GM21526 (cell line): ENCODE results near the gene FLVCR2.
"Not testable (repeated sequence)": the region's sequence is repeated elsewhere in the genome, so short reads cannot be mapped to it uniquely, and the experiment has no call there.

Experiments
- ATAC-seq: cut with Tn5 transposase; IDR thresholded peaks from one replicate; pipeline ENCODE4 v1.9.1; 2021; ENCODE audit warnings: moderate library complexity; ENCODE audit not compliant: unreplicated experiment, low FRiP score

FLVCR2 gene

GRCh38 chr14:75589931-75590330 is 11.5 kb downstream of the FLVCR2 start:
- no peak for ATAC-seq

GRCh38 chr14:75591331-75591946 is 13.0 kb downstream of the FLVCR2 start:
- ATAC-seq = no peak

GRCh38 chr14:75591987-75592575 is 13.7 kb downstream of the FLVCR2 start:
- ATAC-seq = no peak

DNA sequence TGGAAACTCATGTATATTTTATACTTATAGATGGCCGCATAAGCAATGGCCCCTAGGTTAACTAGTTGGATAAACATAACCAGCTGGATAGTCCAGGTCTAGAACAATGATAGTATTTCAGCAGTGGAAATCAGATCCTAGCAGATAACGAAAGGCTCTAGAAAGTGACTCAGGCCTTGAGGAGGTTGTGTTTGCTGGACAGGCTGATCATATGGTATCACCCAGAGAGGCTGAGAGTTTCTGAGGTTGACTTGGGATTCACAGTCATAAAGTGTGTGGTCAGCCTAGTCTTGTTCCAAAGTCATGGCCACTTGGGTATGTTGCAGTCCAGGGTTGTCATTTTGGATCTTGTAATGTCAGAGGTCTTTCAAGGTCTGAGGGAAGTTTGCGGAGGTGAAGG is 16.8 kb downstream of the FLVCR2 start:
- no peak for ATAC-seq

DNA sequence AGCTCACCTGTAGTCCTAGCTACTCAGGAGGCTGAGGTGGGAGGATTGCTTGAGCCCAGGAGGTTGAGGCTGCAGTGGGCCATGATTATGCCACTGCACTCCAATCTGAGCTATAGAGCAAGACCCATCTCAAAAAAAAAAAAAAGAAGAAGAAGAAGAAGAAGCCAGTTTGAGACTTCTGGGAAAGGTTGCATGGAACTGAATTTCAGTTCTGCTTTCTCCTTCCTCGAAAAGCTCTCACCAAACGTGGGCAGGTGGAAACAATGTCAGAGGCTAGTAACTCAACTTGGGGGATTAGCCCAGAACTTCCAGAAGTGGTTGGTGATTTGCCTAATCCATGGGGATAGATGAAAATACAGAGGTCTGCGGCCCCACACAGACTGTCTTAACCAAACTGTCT is 18.7 kb downstream of the FLVCR2 start:
- no peak for ATAC-seq

GRCh38 chr14:75600100-75600499 is 21.7 kb downstream of the FLVCR2 start:
- not testable (repeated sequence) for ATAC-seq

DNA sequence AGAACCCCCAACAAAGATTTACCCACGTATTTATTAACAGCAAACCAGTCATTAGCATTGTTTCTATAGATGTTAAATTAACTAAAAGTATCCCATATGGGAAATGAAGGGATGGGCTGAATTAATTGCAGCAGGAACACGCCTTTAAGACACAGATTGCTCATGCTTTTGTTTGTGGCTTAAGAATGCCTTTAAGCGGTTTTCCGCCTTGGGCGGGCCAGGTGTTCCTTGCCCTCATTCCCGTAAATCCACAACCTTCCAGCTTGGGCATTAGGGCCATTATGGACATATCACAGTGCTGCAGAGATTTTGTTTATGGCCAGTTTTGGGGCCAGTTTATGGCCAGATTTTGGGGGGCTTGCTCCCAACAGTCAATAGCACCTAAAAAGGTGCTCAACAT is 22.6 kb downstream of the FLVCR2 start:
- not testable (repeated sequence) for ATAC-seq

DNA sequence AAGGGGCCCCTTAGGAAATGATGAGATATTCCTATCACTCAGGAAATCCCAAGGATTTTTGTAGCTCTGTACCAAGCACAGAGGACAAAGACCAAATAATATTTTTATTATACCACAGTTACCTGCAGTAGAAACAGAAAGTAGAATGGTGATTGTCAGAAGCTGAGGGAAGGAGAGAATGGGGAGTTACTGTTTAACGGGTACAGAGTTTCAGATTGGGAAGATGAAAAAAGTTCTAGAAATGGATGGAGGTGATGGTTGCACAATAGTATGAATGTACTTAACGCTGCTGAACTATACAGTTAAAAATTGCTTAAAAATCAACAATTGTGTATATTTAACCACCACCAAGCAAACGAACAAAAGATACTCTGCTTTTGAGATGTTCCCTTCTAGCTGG is 24.1 kb downstream of the FLVCR2 start:
- ATAC-seq = no peak

DNA sequence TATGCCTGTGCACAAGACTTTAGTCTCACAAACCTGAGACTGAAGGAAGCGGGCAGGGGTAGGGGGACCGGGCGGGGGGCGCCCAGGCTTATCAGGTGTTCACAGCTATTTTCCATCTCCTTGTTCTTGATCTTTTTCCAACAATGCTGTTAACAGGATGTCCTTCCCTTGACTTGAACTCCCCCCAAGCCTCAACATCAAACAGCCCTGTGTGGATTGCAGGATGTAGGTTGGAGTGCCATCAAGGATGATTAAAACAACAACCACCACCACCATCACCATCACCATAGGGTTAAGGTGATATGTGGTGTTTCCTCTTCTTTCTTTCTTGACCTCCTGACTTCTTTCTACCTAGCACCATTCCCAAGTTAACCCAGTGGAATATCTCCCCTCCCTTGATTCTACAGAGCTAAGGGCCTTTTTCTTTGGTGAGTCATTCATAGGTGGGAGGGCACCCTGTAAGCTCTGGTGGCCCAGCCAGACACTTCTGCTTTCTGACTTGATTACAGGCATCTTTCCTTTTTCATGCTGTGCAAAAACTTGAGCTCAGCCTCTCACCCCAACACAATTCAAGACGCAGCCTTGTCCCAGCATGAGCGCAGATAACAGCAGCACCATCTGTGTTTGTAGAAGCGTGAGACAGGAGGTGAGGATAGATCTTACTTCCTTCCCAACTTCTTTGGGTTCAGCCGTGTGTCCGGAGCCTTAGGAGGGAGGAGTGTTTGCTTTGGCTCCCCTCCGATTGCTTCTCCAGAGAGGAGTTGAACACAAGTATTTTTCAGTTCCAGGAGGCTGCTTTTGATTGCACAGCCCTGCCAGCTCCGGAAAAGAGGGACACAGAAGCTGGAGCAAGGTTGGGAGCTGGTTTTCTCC is 26.8 kb downstream of the FLVCR2 start:
- ATAC-seq = no peak

DNA sequence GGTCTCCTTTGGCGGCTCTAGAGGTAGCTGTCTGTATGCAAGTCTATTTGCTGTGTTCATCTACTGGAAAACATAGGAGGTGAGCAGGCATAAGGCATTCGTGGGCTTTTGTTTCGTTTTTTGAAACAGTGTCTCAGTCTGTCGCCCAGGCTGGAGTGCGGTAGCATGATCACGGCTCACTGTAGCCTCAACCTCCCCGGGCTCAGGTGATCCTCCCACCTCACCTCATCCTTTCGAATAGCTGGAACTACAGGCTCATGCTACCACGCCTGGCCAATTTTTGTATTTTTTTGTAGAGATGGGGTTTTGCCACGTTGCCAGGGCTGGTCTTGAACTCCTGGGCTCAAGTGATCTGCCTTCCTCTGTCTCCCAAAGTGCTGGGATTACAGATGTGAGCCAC is 27.5 kb downstream of the FLVCR2 start:
- ATAC-seq = no peak

DNA sequence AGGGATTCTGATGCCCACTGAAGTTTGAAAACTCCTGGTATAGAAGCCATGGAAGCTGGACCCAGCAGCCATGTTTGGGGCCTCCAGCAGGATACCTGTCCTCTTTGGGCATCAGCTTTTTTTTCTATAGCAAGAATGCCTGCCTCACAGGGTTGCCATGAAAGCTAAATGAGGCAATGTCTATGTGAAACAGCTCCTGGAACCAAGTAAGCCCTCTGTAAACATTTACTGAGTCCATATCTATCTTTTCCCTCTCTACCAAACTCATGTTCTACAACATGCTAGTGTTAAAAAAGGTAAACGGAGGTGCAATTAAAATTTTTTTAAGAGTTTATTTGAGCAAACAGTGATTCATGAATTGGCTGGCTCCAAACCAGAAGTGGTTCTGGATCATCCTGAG is 28.6 kb downstream of the FLVCR2 start:
- no peak for ATAC-seq

- no peak for ATAC-seq
Measured at GRCh38 chr14:75607842-75608640, 29.6 kb downstream of the FLVCR2 start.

GRCh38 chr14:75609116-75609515 is 30.7 kb downstream of the FLVCR2 start:
- no peak for ATAC-seq

DNA sequence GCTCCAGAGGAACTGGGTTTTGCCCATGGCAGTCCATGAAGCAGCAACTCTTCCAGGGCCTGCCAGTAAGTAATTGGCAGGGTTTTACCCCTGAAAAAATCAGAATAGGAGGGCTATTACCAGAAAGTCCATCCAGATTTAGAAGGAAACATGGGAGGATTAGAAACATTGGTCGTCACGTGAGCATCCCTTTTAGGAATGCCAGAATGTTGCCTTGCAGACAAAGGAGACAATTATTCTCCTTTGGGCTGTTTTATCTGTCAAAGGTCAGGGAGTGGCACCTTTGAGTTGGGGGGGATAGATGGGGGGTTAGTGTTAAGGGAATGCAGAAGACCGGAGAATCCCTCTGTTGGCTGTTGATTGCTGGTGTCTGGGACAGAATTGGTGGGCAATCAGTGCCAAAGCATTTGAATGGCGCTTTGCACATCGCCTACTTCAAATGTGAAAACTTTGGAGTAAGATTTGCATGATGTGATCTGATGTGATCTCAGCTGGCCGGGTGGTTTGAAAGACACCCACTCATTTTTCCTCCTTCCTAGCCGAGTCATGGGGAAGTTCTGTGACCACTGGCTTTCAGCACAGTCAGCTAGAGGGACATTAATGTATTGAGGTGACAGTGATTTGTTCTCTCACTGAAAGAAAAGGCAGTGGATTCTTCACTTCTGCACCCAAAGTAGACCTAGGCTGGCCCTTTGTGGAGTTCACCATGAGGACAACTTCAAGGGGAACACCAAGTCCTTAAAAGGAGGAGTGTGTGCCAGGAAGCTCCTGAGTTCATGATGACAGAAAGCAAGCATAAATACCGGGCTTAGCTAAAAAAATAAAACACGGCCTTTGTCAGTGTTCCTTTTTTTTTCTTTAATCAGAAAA is 31.4 kb downstream of the FLVCR2 start:
- ATAC-seq = no peak

DNA sequence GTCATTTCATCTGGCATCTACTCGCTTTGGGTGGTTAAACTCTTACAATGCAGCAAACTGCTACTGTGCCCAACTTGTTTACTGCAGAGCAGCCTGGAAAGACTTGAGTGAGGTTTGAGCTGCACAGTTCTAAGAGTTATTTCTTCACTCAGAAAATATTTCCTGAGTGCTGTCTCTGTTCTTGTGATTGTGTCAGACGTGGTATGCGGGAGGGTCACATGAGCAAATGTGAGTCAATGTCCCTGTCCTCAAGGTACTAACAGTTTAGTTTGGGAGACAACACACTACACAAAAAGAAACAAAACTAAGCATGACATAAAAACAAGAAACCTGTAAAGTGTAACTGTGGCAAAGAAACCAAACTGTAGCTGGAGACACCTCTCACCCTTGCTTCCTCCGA is 32.4 kb downstream of the FLVCR2 start:
- no peak for ATAC-seq

GRCh38 chr14:75612157-75612556 is 33.7 kb downstream of the FLVCR2 start:
- no peak for ATAC-seq

- ATAC-seq = no peak
Measured at GRCh38 chr14:75614179-75614578, 35.8 kb downstream of the FLVCR2 start.

- ATAC-seq = no peak
Measured at GRCh38 chr14:75615200-75615599, 36.8 kb downstream of the FLVCR2 start.

- ATAC-seq = no peak
Measured at GRCh38 chr14:75619548-75619947, 41.1 kb downstream of the FLVCR2 start.

DNA sequence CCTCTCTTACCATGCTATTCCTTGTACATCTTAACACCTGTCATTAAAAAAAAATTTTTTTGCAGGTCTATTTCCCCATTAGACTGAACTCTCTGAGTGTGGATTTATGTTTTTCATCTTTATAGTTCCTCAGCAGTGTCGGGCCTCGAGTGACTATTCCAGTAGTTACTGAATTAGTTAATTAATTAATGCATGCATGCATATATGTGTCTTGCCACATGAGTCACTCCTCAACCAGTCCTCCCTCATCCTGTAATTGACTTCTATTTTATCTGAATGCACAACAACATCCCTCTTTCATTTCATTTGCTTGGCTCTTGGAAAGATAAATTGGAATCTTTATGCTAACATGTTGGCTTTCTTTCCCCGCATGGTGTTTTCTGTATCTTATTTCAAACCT is 46.6 kb downstream of the FLVCR2 start:
- no peak for ATAC-seq
